Activated CD4-positive, CD25-positive, alpha-beta regulatory T cell treated with anti-CD3 and anti-CD28 coated beads, Interleukin-2, amount 50 U/mL, for 24 hours (primary cell): Measurements from ENCODE around the gene BIRC5.

Experiments
- ATAC-seq, 2 donors: fragments of 150-1000 bp; cut with Tn5 transposase; one replicate each; pipeline ENCODE4 v1.10.0; 2021; ENCODE audit warnings: mild to moderate bottlenecking in 1 of 2, moderate library complexity in 1 of 2

Gene BIRC5

GRCh38 chr17:78184351-78184750, 29.7 kb upstream of the BIRC5 start:
- ATAC-seq: no peak

- ATAC-seq: no peak
Observed at GRCh38 chr17:78184868-78185267, 29.2 kb upstream of the BIRC5 start.

DNA sequence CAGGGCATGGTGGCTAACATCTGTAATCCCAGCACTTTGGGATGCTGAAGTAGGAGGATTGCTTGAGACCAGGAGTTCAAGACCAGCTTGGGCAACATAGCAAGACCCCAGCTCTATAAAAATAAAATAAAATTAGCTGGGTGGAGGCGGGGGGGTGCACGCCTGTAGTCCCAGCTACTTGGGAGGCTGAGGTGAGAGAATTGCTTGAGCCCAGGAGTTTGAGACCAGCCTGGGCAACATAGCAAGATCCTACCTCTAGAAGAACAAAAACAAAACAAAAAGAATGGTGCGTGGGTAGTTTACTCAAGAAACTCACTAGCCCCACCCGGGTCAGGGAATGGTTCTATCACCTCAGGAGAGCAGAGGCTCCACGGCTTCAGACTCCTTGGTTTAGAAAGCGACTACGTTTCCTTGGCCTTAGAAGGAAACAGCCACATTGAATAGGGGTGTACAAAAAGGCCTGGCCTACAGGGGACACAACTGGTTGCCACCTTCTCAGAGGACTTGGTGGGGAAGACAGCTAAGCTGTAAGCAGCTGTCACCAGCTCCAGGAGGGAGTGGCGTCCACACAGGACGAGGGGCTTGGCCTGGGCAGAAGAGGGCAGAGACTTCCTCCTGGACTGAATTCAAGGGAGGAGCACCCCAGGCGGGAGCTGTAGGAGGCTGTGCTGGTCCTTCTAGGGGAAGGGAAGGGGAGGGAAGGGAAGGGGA, 27.9 kb upstream of the BIRC5 start:
- ATAC-seq: no peak

DNA sequence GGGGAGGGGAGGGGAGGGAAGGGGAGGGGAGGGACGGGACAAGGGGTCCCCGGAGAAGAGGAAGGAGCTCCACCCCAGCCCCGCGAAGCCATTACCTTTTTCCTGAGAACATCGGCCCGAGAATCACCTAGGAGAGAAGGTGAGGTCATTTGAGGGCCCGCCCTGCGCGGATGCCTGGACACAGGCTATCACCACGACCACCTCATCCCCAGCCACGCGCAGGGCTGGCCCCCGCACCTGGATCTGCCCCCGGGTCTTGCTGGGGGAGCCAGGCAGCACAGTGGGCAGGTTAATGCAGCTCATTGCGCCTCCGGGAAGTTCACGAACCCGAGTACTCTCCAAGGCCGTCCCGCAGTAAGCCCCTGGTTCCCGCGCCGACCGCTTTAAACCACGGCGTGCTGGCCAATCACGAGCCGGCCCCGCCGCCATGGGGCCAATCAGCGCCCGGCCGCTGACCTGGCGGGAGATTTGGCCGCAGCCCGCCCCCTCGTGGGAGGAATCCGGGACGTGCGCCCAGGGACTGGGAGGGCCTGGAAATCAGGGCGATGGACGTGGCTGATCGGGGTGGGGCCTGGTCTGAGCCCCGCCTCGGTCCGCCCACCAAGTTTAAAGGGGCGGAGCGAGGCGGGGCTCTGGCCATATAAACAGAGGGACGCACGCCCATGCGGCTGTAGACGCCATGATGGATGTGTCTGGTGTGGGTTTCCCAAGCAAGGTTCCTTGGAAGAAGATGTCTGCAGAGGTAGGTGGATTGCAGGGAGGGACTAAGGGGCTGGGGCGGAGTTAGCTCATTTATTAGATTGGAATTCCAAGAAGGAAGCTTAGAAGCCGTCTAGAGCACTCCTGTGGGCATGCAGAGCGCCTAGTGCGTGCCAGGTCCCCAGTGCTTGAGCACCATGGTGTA, 27.1 kb upstream of the BIRC5 start, which contains the start of the genes AFMID and TK1:
Gene AFMID (plus strand): TSS at position 671 of the 904 bp plus-strand sequence. CDS start 9 bp downstream, at position 680.
Gene TK1 (minus strand): TSS at position 361 of the 904 bp plus-strand sequence. CDS start 58 bp downstream, at position 303.
- ATAC-seq: peak; percentile 94 to 96

DNA sequence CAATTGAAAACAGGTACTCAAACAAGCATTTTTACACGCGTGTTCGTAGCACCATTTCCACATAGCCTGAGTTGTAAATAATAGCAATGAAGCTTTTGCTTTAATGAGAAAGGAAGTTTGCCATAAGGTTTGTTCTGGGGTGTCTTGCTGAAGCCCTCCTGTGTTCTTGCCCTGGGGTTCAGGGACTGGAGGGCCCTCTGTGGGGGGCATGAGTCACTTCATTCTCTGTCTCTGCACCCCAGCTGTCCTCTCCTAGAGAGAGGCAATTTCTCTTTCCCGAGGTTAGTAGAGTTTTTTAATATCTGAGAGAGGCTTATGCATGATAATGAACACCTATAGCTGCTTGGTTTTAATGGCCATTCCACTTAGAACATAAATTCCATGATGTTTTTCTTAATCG, 17.3 kb upstream of the BIRC5 start:
- no peak for ATAC-seq

DNA sequence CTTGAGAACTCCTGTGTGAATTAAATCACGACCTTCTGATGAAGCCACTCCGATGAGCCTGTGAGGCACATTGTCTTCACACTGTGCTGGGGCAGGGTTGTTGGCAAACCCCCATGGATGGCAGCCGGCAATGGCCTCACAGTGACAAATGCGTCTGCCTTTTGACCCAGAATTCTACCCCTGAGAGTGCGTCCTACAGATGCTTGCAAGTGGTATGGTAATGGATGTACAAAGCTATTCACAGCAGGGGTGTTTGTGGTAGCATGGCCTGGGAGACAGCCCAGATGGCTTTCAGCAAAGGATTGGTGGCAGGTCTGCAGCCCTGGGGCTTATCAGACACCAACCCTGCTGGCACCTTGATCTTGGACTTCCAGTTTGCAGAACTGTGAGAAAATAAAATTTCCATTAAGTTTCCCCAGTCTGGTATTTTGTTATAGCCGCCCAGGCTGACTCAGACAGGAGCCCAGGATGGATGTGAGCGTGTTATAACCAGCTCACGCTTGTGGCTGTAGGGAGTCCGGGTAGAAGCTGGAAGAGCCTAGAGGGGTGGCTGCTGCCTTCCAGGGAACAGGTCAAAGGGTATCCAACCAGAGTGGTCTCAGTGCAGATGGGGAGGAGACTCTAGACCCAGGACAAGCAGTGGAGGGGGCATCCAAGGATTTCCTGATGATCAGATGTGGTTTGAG, 16.8 kb upstream of the BIRC5 start:
- ATAC-seq: no peak

- ATAC-seq: no peak
Observed at GRCh38 chr17:78200451-78200850, 13.6 kb upstream of the BIRC5 start.

GRCh38 chr17:78202666-78203065, 11.4 kb upstream of the BIRC5 start:
- ATAC-seq: no peak

DNA sequence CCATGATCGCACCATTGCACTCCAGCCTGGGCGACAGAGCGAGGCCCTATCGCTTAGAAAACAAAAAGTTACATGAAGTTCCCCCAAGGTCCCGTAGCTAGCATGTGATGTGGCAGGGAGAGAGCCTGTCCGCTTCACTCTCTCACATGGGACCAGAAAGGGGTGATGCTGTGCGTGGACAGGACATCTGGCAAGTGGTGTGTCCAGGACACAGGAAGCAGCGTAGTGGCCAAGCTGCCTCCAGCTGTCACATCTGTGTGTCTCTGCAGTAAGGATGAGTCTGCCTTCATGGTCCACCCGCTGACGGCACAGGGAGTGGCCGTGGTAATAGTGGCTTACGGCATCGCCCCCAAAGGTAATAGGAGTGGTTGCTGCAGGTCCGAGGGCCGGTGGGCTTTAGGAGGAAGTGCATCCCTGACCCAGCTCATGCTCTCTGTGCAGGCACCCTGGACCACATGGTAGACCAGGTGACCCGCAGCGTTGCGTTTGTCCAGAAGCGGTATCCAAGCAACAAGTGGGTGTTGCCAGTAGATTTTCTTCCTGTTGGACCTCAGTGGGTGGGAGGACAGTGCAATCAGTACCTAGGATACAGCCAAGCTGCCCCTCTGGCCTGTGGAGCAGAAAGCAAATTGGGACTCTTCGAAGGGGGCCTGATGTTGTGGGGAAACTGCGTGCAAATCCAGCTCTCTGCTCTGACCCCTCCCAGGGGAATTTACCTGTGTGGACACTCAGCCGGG, 9.5 kb upstream of the BIRC5 start:
- ATAC-seq: no peak

DNA sequence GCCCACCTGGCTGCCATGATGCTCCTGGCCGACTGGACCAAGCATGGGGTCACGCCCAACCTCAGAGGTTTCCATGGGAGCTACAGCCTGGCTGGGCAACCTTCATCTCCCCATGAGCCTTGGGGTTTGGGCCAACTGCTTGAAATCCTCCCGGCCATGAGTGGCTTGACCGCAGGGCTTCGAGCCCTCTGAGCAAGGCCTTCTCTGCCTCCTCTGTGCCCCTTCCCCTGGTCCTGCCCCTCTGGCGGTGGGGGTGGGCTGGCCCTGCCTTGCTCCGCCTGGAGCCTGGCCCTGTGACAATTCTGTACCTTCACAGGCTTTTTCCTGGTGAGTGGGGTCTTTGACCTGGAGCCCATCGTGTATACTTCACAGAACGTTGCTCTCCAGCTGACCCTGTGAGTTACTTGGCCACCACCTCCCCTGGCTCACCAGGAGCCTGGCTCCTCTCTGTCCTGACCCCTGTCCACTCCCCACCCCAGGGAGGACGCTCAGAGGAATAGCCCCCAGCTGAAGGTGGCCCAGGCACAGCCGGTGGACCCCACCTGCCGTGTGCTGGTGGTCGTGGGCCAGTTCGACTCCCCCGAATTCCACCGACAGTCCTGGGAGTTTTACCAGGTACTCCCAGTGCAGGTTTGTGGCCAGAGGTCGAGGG, 8.8 kb upstream of the BIRC5 start:
- no peak for ATAC-seq

GRCh38 chr17:78206298-78206697, 7.8 kb upstream of the BIRC5 start:
- no peak for ATAC-seq

GRCh38 chr17:78208486-78208885, 5.6 kb upstream of the BIRC5 start:
- no peak for ATAC-seq

DNA sequence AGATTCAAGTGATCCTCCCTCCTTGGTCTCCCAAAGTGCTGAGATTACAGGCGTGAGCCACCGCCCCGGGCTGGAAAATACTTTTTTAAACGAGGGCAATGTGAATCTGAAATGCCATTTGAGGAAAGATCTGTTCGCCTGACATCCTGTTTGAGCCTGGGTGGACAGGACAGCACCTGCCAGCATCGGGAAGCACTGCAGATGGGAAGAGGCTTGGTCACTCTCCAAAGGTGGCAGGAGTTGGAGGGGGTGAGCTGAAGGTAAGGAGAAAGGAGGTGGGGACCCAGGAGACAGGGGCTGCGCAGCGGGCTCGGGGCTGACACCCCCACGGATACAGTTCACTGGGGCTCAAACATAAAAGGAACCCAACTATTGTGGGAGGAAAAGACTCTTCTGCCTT, 3.9 kb upstream of the BIRC5 start:
- no peak for ATAC-seq

- no peak for ATAC-seq
Observed at GRCh38 chr17:78211032-78211431, 3.0 kb upstream of the BIRC5 start.

- no peak for ATAC-seq
Observed at GRCh38 chr17:78214706-78215061, 631 bp downstream of the BIRC5 start.

- no peak for ATAC-seq
Observed at GRCh38 chr17:78219396-78220150, 5.5 kb downstream of the BIRC5 start.

GRCh38 chr17:78223061-78223460, 9.0 kb downstream of the BIRC5 start:
- no peak for ATAC-seq

- ATAC-seq: no peak
Observed at GRCh38 chr17:78223765-78224164, 9.7 kb downstream of the BIRC5 start.

- ATAC-seq: no peak
Observed at GRCh38 chr17:78224231-78225087, 10.4 kb downstream of the BIRC5 start.
